Smooth muscle cell (in vitro differentiated cells): ENCODE data around the gene EPHX1. TPM values are rescaled to one million over a fixed set of nuclear protein-coding genes. Genes with fewer than 3 reads are reported as not detected.

Experiments
- DNase-seq: peaks from one replicate; lab custom pipeline; 2025; ENCODE audit not compliant: unreplicated experiment; lab: John Stamatoyannopoulos, UW
- H2AFZ ChIP-seq: fragments of 200-600 bp; sonication (generic); 2 replicates; pipeline ENCODE4 v1.6.0; 2016; ENCODE audit warnings: antibody characterized with exemption, low read depth, mild to moderate bottlenecking
- H3F3A ChIP-seq: fragments of 200-600 bp; sonication (generic); 2 replicates; pipeline ENCODE4 v1.6.0; 2017; ENCODE audit warnings: antibody characterized with exemption, low read depth
- H3K27ac ChIP-seq: fragments of 200-600 bp; sonication (generic); 2 replicates; pipeline ENCODE4 v1.5.1; 2016; ENCODE audit warnings: low read depth, mild to moderate bottlenecking
- H3K27me3 ChIP-seq: fragments of 200-600 bp; sonication (generic); 2 replicates; pipeline ENCODE4 v1.6.1; 2016; ENCODE audit warnings: low read depth, mild to moderate bottlenecking
- H3K36me3 ChIP-seq: fragments of 200-600 bp; sonication (generic); 2 replicates; pipeline ENCODE4 v1.5.1; 2016; ENCODE audit warnings: low read depth
- H3K4me1 ChIP-seq: fragments of 200-600 bp; sonication (generic); 2 replicates; pipeline ENCODE4 v1.5.1; 2016; ENCODE audit warnings: low read depth
- H3K4me2 ChIP-seq: fragments of 200-600 bp; sonication (generic); 2 replicates; pipeline ENCODE4 v1.6.0; 2016; ENCODE audit warnings: mild to moderate bottlenecking
- H3K4me3 ChIP-seq: fragments of 200-600 bp; sonication (generic); 2 replicates; pipeline ENCODE4 v1.5.1; 2016; ENCODE audit warnings: mild to moderate bottlenecking
- H3K79me2 ChIP-seq: fragments of 200-600 bp; sonication (generic); 2 replicates; pipeline ENCODE4 v1.6.0; 2016; ENCODE audit warnings: low read depth, mild to moderate bottlenecking
- H3K9ac ChIP-seq: fragments of 200-600 bp; sonication (generic); 2 replicates; pipeline ENCODE4 v1.6.0; 2016; ENCODE audit warnings: low read depth
- H3K9me3 ChIP-seq: fragments of 200-600 bp; sonication (generic); replicated peaks from 2 replicates; pipeline ENCODE4 v1.5.1; 2016; ENCODE audit warnings: low read depth
- H4K20me1 ChIP-seq: fragments of 200-600 bp; sonication (generic); 2 replicates; pipeline ENCODE4 v1.6.0; 2016; ENCODE audit warnings: low read depth
- WGBS: methylation state at CpG from one replicate; pipeline ENCODE4 v1.1.7; 2016; ENCODE audit warnings: low lambda C conversion rate; 5-methylcytosine and 5-hydroxymethylcytosine counted together
- polyA plus RNA-seq: library from polyadenylated mRNA; unstranded; fragments of >200 nt; fragmentation: Nextera tagmentation; extraction: Ambion mirVana; gene quantifications from 2 replicates; pipeline ENCODE4 v1.2.1, GENCODE V29; 2016
- total RNA-seq: library from RNA; depleted of rRNA; stranded (reverse); fragments of >200 nt; gene quantifications from 2 replicates; pipeline ENCODE4 v1.2.3, GENCODE V29; 2014
- TF ChIP-seq, protein P1 (sequence below): fragments of 200-600 bp; sonication (generic); IDR thresholded peaks from 2 replicates; pipeline ENCODE4 v1.5.1; 2017; ENCODE audit warnings: borderline replicate concordance, mild to moderate bottlenecking, antibody characterized with exemption; ENCODE audit not compliant: insufficient read depth, poor library complexity, severe bottlenecking

The EPHX1 gene
- total and polyA plus RNA-seq, 2 experiments from 2014 or later, result 16.1 to 22.2 TPM

DNA sequence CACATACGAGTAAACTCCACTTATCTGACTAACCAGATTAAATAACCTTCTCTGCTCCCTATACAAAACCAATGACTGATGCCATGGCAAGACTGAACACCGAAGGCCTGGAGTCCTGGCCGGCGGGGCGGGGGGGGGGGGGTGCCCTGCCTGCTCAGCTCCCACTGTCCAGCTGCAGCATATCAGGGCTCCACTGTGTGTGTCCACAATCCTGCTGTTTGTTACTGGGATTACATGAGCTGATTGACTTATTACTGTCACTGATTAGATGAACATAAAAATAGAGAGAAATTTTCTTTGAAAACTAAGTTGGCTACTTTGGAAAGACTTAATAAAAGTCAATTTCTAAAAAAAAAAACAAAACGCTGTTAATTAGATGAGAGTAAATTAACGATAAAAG, 47.3 kb downstream of the EPHX1 start:
- H2AFZ ChIP-seq, result no peak overlapping the region

DNA sequence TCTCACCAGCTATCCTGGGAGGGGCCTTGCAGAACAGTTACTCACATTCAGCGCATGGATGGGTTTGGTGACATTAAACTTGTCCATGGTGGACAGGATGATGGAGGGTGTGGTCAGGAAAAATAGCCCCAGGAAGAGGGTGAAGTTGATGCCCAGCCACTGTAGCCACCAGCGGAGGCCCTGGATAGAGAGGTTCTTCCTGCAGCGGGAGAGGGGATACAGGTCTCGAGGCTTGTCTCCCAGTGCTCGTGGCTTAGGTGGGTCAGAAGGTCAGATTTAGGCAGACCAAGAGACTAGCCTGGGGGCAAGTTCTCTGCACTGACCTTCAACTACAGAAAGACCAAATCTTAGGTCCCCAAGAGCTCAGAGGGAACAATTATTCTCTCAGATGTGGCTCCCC, 49.2 kb downstream of the EPHX1 start:
- TF ChIP-seq, protein P1, sequence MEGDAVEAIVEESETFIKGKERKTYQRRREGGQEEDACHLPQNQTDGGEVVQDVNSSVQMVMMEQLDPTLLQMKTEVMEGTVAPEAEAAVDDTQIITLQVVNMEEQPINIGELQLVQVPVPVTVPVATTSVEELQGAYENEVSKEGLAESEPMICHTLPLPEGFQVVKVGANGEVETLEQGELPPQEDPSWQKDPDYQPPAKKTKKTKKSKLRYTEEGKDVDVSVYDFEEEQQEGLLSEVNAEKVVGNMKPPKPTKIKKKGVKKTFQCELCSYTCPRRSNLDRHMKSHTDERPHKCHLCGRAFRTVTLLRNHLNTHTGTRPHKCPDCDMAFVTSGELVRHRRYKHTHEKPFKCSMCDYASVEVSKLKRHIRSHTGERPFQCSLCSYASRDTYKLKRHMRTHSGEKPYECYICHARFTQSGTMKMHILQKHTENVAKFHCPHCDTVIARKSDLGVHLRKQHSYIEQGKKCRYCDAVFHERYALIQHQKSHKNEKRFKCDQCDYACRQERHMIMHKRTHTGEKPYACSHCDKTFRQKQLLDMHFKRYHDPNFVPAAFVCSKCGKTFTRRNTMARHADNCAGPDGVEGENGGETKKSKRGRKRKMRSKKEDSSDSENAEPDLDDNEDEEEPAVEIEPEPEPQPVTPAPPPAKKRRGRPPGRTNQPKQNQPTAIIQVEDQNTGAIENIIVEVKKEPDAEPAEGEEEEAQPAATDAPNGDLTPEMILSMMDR, result no peak
- Histone ChIP-seq H3K27me3 (no peaks in the 10 kb centered on the region), H3K9ac (no peak overlapping the region), H3F3A (peaks cover 4% of the 10 kb centered on the region), H3K9me3 (no peaks in the 10 kb centered on the region), H3K79me2 (no peaks in the 10 kb centered on the region), H3K4me2 (no peak overlapping the region), H3K27ac (no peak overlapping the region), H3K4me3 (no peak overlapping the region), H2AFZ (no peak overlapping the region), H3K36me3 (no peaks in the 10 kb centered on the region), H4K20me1 (peaks cover 3% of the 10 kb centered on the region), H3K4me1 (no peaks in the 10 kb centered on the region)
- 87% methylated on average over 5 of the region's 5 CpGs for WGBS
- DNase-seq, result no peak

More for the DNA sequence above, 47.3 kb downstream of the EPHX1 start:
- no peaks in the 10 kb centered on the region for H3K27me3 ChIP-seq
- no peaks in the 10 kb centered on the region for H3K79me2 ChIP-seq
- H3F3A ChIP-seq, result no peaks in the 10 kb centered on the region
- DNase-seq, result no peak
- TF ChIP-seq, protein P1, result no peak
- H4K20me1 ChIP-seq, result no peaks in the 10 kb centered on the region
- no peaks in the 10 kb centered on the region for H3K36me3 ChIP-seq
- 79% methylated on average over 7 of the region's 7 CpGs for WGBS
- H3K9ac ChIP-seq, result no peak overlapping the region
- H3K4me3 ChIP-seq, result no peak overlapping the region
- H3K4me2 ChIP-seq, result no peak overlapping the region
- no peaks in the 10 kb centered on the region for H3K4me1 ChIP-seq
- no peaks in the 10 kb centered on the region for H3K9me3 ChIP-seq
- H3K27ac ChIP-seq, result no peak overlapping the region

DNA sequence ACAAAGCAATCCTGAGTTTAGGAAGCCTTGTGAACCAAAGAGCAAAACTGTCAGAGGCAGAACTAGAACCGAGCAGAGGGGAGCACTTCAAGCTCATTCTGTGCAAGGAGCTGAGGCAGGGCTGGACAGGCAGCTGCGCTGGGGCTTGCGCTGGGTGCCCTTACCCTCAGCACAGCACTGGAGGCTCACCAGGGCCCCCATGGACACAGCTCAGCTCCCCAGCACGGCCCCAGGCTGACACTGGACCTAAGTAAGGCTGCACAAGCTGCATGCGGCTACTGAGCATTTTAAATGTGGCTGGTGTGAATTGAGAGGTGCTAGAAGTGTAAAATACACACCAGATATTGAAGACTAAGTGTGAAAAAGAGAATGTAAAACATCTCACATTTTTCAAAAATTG, 50.2 kb downstream of the EPHX1 start:
- WGBS, result 98% methylated on average over 5 of the region's 5 CpGs
- Histone ChIP-seq H3K36me3 (no peaks in the 10 kb centered on the region), H3K4me2 (no peak overlapping the region), H3K27ac (no peak overlapping the region), H3K27me3 (no peaks in the 10 kb centered on the region), H3K9me3 (no peaks in the 10 kb centered on the region), H3K4me1 (no peaks in the 10 kb centered on the region), H4K20me1 (peaks cover 6% of the 10 kb centered on the region), H2AFZ (no peak overlapping the region), H3K79me2 (no peaks in the 10 kb centered on the region), H3F3A (peaks cover 12% of the 10 kb centered on the region), H3K4me3 (no peak overlapping the region), H3K9ac (no peak overlapping the region)
- DNase-seq, result no peak
- TF ChIP-seq, protein P1, result no peak

DNA sequence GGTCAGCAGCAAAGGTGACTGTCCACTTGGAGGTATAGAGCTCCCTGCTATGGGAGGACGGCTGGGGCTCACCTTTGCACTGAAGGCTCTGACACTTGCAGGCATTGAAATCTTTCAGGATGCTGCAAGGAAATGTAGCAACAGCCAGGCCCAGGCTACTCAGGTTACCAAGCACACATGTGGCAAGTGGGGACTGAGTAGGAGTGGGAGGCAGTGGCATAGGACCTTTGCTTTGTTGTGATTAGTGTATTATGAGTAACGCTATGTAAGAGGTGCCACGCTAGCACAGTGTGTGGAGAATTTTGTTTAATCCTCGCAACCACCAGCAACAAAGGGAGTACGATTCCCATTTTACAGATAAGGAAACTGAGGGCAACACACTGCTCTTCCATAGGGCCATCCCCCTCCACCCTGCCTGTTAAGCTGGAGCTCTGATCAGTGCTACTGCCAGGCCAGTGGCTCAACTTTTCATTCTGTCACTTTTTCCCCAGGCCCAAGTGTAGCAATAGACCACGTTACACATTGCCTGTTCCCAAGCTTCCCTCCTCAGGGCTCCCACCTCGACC, 51.0 kb downstream of the EPHX1 start:
- no peaks in the 10 kb centered on the region for H3K4me1 ChIP-seq
- WGBS, result 93% methylated on average over 7 of the region's 7 CpGs
- TF ChIP-seq, protein P1, result no peak
- no peak overlapping the region for H3K4me3 ChIP-seq
- no peak overlapping the region for H3K4me2 ChIP-seq
- no peaks in the 10 kb centered on the region for H3K79me2 ChIP-seq
- H3K27ac ChIP-seq, result no peak overlapping the region
- H3K9ac ChIP-seq, result no peak overlapping the region
- no peak overlapping the region for H2AFZ ChIP-seq
- DNase-seq, result no peak
- peaks cover 6% of the 10 kb centered on the region for H4K20me1 ChIP-seq
- no peaks in the 10 kb centered on the region for H3K9me3 ChIP-seq
- no peaks in the 10 kb centered on the region for H3K36me3 ChIP-seq
- H3F3A ChIP-seq, result peaks cover 18% of the 10 kb centered on the region
- no peaks in the 10 kb centered on the region for H3K27me3 ChIP-seq
